KOPT-K1 (cell line): ENCODE results near the gene ELAC2.
A peak's percentile ranks its signal among the peaks of the same experiment; 100 is the strongest.

Experiments
- H3K27ac ChIP-seq: fragments of 200-600 bp; sonication (generic); 2 replicates; pipeline ENCODE4 v1.5.1; 2016; ENCODE audit warnings: antibody characterized with exemption, mild to moderate bottlenecking, low read depth, low read length; ENCODE audit not compliant: poor library complexity, severe bottlenecking
- H3K36me3 ChIP-seq: fragments of 200-600 bp; sonication (generic); 2 replicates; pipeline ENCODE4 v1.5.1; 2017; ENCODE audit warnings: antibody characterized with exemption, mild to moderate bottlenecking, low read length, moderate library complexity; ENCODE audit not compliant: insufficient read depth
- H3K9me3 ChIP-seq: fragments of 200-600 bp; sonication (generic); 2 replicates; pipeline ENCODE4 v1.5.1; 2017; ENCODE audit warnings: antibody characterized with exemption, low read length, mild to moderate bottlenecking; ENCODE audit not compliant: insufficient read depth, poor library complexity, severe bottlenecking

ELAC2 gene, protein sequence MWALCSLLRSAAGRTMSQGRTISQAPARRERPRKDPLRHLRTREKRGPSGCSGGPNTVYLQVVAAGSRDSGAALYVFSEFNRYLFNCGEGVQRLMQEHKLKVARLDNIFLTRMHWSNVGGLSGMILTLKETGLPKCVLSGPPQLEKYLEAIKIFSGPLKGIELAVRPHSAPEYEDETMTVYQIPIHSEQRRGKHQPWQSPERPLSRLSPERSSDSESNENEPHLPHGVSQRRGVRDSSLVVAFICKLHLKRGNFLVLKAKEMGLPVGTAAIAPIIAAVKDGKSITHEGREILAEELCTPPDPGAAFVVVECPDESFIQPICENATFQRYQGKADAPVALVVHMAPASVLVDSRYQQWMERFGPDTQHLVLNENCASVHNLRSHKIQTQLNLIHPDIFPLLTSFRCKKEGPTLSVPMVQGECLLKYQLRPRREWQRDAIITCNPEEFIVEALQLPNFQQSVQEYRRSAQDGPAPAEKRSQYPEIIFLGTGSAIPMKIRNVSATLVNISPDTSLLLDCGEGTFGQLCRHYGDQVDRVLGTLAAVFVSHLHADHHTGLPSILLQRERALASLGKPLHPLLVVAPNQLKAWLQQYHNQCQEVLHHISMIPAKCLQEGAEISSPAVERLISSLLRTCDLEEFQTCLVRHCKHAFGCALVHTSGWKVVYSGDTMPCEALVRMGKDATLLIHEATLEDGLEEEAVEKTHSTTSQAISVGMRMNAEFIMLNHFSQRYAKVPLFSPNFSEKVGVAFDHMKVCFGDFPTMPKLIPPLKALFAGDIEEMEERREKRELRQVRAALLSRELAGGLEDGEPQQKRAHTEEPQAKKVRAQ

DNA sequence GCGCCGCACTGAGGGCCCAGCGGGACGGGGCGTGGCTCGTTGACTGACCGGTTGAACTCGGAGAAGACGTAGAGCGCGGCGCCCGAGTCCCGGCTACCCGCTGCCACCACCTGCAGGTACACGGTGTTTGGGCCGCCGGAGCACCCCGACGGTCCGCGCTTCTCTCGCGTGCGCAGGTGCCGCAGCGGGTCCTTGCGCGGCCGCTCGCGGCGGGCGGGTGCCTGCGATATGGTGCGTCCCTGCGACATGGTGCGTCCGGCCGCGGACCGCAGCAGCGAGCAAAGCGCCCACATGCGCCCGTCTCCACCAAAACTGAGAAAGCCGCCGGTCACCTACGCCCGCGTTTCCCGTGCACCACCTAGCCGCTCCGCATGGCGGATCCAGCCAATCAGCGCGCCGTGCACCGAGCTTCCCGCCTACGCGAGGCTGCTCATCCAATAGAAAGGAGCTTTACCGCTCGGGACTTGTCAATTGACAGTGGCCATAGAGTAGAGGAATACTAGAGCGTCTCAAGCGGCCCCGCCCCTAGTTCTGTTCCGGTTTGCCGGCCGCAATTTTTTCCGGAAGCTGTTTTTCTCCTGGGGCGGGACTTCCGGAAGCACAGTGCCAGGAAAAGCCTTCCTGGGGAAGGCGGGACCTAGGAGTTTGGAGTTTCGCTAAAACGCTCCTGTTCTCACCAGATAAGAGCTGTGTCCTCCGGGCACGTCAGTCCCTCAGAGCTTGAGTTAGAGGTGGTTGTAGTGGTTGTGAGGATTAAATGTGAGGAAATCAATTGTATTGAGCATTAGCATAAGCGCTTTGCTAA, at the start of gene ELAC2:
Gene ELAC2, minus strand, starts transcription at position 373 of the 805 bp plus-strand sequence. Its CDS starts 80 bp downstream, at position 293.
- Histone ChIP-seq H3K36me3 (peaks cover 36% of the 10 kb centered on the region), H3K9me3 (no peaks in the 10 kb centered on the region), H3K27ac (peak within 1 kb of the TSS; percentile 62)

DNA sequence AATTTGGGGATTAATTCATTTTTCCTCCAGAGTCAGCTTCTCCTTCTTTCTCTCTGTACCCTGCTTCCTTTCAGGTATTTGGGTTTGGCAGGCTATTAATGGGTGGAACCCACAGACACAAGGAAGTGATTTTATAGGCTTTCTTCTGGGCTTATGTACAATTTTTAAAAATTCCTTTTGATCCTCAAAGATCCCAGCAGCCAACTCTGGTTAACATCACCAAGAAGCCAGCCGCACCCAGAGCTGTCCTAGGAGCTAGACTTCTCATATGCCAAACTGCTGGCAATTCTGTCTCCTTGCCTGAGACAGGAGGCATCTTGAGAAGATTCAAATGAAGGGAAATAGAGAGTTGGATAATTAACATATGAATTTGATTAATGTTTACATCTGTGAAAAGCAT, 47.2 kb upstream of the ELAC2 start:
- Histone ChIP-seq H3K9me3 (peaks cover 15% of the 10 kb centered on the region), H3K27ac (no peak overlapping the region), H3K36me3 (no peaks in the 10 kb centered on the region)

DNA sequence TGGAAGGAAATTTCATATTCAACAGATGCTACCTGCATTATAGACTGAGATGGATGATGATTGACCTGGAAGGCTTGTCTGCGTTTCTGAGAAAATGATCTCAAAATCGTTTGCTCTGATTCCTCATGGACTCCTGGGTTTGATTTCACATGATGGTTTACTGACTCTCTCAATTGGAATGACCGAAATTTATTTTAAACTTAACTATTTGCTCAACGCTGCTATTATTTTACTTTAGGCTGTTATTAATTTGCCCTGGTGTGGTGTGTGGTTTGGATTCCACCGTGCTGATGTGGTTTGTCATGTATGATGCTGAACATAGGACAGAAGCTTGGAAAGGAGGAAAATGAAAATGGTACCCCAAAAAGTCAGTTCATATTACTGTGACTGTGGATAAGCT, 37.3 kb upstream of the ELAC2 start:
- no peaks in the 10 kb centered on the region for H3K9me3 ChIP-seq
- no peak overlapping the region for H3K27ac ChIP-seq
- H3K36me3 ChIP-seq: no peaks in the 10 kb centered on the region

DNA sequence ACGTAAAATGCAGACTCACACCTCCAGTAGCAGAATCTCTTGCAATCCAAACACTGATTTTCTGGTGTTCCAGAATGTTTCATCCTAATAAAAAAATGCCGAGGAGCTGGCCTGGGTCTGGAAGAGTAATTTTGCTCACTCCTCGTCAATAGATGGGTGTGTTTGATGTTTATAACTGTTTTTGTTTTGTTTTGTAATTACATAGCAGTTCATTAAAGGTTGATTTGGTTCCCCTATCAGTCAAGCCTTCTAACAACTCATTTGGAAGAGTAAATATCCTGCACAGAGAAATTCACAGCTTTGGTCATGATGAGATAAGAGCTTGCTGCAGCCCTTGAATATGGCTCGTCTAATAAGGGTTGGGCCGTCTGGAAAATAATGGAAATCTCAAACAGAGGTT, 36.8 kb upstream of the ELAC2 start:
- no peaks in the 10 kb centered on the region for H3K9me3 ChIP-seq
- H3K36me3 ChIP-seq: no peaks in the 10 kb centered on the region
- no peak overlapping the region for H3K27ac ChIP-seq

DNA sequence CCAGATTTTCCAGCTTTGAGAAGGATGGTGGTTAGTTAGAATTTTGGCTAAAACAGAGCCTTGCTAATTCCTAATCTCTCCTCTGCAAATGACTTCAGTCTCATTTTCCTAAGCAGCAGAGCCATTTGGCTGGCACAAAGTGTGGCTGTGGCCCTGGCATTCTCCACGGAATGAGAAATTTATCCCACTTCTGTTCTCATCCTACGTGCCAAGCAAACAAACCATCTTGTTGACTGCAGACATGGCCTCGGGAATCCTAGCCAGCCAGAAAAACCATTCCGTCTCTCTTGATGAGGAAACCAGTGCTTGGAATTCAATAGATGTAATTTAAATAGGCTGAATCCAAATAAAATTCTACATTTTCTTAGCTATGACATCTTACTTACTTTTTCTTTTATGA, 34.1 kb upstream of the ELAC2 start:
- H3K9me3 ChIP-seq: no peaks in the 10 kb centered on the region
- no peaks in the 10 kb centered on the region for H3K36me3 ChIP-seq
- H3K27ac ChIP-seq: no peak overlapping the region

DNA sequence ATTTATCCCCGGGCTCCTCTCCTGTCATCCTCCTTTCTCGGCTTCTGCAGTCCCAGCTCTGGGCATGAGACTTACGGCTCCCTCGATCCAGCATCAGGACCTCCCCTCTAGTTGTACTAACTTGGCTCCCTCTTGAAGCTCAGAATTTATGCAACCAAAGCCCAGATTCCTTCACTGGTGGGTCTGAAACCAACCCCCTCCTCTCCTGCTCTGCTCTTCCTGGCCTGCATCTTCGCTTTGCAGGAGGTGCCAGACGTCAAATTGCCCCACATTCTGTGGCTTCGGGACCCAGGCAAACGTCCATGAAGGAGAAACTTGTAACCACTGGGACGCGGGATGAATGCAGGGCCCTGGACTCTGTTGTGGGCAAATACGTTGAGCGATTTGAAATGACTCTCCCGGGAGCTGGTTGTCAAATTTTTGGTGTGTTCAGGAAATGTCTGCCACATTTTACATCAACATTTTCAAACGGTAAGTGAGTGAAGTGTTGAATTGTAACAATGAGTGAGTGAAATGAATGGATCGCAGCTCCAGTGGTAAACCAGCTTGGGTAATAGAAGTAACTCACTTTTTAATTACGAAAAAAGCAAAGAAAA, 29.3 kb upstream of the ELAC2 start:
- H3K9me3 ChIP-seq: no peaks in the 10 kb centered on the region
- no peak overlapping the region for H3K27ac ChIP-seq
- no peaks in the 10 kb centered on the region for H3K36me3 ChIP-seq

DNA sequence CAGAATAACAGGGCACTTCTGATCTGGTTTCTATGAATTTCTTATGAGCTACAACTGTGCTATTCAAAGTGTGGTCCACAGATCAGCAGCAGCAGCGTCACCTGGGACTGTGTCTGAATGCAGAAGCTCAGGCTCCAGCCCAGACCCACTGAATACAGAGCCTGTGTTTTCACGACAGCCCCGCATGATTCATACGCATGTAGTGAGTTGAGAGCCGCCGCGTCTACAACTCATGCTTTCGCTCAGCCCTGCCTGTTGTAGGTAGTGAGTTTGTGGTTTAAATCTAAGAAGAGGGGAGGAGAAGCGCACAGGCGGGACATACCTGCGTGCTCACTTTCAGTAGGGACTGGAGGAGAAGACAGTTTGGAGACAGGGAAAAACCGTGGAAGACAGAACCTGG, 28.5 kb upstream of the ELAC2 start:
- Histone ChIP-seq H3K9me3 (no peaks in the 10 kb centered on the region), H3K27ac (no peak overlapping the region), H3K36me3 (no peaks in the 10 kb centered on the region)

DNA sequence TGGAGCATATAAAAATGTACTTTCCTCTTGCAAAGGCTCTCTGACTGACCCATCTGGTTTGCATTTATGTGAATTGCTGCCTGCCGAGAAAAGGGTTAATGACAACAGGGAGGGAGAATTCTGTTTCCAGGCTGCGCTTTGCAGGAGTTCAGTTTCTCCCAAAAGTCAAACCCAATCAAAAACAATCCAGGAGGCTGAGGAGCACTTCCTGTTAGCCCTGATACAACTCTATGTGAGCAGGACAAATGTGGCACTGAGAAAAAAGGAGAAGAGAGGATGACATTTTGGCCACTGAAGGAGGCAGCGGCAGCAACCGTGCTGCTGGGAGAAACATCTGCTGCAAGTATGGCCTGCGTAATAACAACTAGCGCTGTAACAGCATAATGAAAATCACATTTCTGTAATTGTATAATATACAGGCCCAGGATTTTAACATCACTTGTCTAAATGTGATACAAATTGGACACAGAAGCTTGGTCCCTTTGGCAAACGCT, 26.8 kb upstream of the ELAC2 start:
- H3K27ac ChIP-seq: no peak overlapping the region

DNA sequence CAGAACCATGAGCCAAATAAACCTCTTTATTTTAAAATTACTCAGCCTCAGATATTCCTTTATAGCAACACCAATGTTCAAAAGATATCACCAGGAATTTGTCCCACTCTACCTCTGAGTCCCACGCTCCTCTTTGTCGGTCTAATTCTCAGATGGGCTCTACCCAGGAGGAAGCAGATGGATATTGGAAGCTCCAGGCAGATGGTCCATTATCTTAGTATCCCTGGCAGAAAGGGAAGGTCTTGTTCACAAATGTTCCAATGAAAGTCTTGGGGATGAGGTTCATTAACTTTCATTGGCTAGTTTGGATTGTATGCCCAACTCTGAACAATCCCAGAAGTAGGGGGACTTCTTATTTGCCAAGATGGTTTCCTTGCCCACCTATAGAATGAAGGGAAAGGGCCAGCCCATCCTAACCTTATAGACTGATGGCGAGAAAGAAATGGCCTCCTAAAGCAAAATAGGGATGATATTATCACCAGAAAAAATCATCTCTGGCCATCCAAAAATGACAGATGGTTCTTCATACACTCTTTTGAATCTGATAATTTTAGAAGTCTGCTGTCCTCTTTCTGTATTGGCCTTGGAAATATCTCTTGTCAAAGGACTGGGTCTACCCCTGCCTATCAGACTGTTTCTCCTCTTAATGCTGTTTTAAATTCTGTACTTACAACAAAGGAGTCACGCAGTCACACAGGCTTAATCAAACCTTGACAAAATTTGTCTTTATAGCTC, 21.3 kb upstream of the ELAC2 start:
- H3K27ac ChIP-seq: no peak overlapping the region
- H3K36me3 ChIP-seq: no peaks in the 10 kb centered on the region
- H3K9me3 ChIP-seq: peaks cover 14% of the 10 kb centered on the region

More for the DNA sequence above, 26.8 kb upstream of the ELAC2 start:
- Histone ChIP-seq H3K36me3 (no peaks in the 10 kb centered on the region), H3K9me3 (no peaks in the 10 kb centered on the region)

DNA sequence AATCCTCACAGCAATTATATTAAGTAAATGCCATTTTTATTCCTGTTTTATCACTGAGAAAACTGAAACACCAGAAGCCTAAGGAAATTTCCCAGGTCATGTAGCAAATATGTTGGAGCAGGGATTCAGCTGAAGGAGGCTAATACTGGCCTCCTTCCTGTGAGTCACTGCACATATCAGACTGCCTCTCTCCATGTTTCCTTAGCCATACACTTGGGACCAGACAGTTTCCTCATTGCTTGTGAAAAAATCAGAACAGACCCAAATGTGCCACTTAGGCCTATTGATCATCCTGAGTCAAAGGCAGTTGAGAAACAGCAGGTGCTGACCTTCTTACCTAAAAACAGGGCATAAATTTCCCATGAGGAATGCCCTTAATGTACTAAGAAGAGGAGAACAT, 18.9 kb upstream of the ELAC2 start:
- H3K27ac ChIP-seq: no peak overlapping the region
- H3K9me3 ChIP-seq: peaks cover 14% of the 10 kb centered on the region
- H3K36me3 ChIP-seq: no peaks in the 10 kb centered on the region

DNA sequence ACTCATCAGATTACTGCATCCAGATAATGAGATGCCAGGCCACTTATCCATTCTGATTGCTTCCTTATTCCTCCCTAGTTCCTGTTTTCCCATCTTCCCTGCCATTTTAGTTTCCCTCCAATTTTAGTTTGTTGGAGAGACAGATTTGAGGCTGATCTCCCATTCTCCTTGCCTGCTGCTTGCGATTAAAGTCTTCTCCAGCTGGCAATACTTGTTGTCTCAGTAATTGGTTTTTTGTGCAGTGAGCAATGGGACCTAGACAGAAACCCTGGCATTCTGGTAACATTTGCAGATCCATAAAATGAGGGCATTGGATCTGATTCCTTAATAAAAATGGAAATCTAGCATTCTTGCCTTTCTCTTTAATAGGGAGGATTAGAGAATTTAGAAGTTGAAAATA, 17.6 kb upstream of the ELAC2 start:
- Histone ChIP-seq H3K27ac (no peak overlapping the region), H3K36me3 (no peaks in the 10 kb centered on the region), H3K9me3 (peaks cover 14% of the 10 kb centered on the region)

DNA sequence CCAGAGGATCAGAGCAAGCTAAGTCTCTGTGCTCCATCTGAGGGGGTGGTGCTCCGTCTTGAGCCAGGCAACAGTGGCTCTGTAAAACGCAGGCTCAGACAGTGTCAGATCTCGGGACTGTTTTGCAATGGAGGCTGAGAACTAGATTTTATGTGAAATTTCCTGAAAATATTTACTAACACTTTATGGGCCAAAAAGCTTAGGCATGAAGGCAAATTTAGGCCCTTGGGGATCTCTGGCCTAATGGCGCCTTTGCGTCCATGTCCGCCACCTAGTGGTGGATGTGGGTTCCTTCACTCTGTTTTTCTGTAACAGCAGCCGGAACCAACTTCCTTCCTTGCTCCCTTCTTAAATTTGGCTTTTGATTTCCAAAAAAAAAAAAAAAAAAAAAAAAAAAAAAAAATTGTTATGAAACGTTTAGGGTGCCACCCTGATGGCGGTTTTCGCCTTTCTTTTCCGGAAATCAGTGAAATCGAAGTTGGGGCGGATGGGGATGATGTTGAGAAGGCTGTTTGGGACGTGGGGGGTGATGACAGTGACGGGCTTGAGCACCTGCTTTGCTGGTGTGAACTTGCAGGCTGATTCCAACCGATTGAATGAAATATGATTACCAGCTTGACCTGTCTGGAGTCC, 14.0 kb upstream of the ELAC2 start:
- no peaks in the 10 kb centered on the region for H3K36me3 ChIP-seq

DNA sequence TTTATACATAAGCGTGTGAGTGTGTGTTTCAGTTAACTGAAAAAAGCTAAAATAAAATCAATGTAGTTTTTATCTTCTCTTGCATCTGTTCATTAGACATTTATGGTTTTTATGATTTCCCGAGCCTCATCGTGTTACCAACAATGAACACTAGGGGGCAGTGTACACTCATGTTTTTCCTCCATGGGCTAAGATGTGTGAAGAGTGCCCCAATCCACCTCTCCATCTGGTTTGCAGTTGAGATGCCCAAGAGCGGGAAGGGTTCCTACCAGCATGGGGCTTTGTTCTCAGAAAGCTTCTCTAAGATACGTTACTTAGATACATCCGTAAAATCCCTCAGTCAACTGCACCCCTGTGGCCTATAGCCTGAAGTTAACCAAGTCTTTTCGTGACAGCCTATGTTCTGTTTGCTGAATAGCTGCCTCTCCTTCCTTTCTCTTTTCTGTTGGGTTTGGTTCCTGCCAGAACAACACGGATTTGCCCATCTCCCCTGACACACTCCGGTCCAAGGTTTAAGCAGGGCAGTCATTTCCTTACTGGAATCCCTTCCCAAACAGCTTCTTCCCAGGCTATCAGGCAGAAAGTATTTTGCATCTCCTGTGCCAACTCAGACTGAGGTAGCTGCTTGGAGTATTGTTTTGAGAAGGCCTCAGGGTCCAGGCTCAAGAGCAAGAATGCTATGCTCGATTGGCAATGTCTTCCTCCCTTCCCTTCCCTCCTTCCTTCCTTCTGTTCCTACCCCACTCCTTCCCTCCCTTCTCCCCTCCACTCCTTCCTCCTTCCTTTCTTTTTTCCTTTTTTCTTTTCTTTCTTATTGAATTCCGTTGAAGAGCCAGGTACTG, 12.9 kb upstream of the ELAC2 start:
- Histone ChIP-seq H3K9me3 (peaks cover 10% of the 10 kb centered on the region), H3K36me3 (no peaks in the 10 kb centered on the region), H3K27ac (no peak overlapping the region)

More for the DNA sequence above, 14.0 kb upstream of the ELAC2 start:
- Histone ChIP-seq H3K27ac (no peak overlapping the region), H3K9me3 (peaks cover 14% of the 10 kb centered on the region)
